Measurements from ENCODE around the gene PPARG.
"Not testable (repeated sequence)": the region's sequence is repeated elsewhere in the genome, so short reads cannot be mapped to it uniquely, and the experiment has no call there.

The PPARG gene

DNA sequence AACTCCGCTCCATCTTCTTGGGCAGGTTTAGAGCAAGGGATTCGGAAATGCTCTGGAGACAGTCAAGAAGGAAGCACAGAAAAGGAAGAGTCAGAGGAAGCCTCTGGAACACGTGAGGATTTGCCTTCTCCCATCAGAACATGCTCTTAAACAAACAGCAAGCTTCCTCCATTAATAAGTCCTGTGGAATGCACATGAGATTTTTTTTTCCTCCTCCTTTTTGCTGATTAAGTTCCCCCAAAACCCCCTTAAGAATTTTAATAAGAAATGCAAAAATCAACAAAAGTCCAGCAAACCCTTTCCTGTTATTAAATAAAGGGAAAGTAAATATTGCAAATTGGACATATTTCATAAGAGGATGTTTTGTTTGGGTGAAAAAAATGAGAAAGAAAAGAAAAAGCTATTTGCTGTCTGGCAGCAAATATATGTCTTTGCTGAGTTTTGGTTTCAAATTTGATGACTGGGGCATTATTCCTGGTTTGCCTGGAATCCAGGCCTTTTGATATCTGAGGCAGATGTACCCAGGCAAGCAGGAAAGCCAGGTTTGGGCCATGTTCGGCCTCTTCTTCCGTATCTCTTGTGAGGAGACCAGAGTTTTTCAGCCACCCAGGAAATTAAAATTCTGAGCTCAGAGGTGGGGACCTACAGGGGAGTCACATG lies 187.5 kb downstream of the PPARG start:
- Histone ChIP-seq H3K4me1 (ENCODE audit: control insufficient read depth, low read length) (no peaks in the 10 kb centered on the region), H3K4me3 (ENCODE audit: low read length) (no peak overlapping the region), H3K27ac (ENCODE audit: low read depth, low read length) (no peak overlapping the region), H3K79me2 (ENCODE audit: control insufficient read depth, low read length) (no peaks in the 10 kb centered on the region), H3K9me3 (ENCODE audit: control insufficient read depth, insufficient read depth, low read length) (no peaks in the 10 kb centered on the region), H3F3A (ENCODE audit: control insufficient read depth, insufficient read depth) (no peaks in the 10 kb centered on the region), H4K20me1 (ENCODE audit: control insufficient read depth, insufficient read depth, low read depth, low read length) (no peaks in the 10 kb centered on the region), H3K27me3 (ENCODE audit: control insufficient read depth, low read length) (peaks cover 7% of the 10 kb centered on the region), H3K9me2 (replicated peaks; ENCODE audit: control insufficient read depth, low read length) (no peaks in the 10 kb centered on the region), H3K4me2 (ENCODE audit: low read length) (no peak overlapping the region), H3K36me3 (ENCODE audit: control insufficient read depth, low read length) (no peaks in the 10 kb centered on the region)
- no peak for TF ChIP-seq EZH2phosphoT487 (IDR thresholded peaks at IDR 0.05; ENCODE audit: borderline replicate concordance, low read length)
- TF ChIP-seq, protein P1, sequence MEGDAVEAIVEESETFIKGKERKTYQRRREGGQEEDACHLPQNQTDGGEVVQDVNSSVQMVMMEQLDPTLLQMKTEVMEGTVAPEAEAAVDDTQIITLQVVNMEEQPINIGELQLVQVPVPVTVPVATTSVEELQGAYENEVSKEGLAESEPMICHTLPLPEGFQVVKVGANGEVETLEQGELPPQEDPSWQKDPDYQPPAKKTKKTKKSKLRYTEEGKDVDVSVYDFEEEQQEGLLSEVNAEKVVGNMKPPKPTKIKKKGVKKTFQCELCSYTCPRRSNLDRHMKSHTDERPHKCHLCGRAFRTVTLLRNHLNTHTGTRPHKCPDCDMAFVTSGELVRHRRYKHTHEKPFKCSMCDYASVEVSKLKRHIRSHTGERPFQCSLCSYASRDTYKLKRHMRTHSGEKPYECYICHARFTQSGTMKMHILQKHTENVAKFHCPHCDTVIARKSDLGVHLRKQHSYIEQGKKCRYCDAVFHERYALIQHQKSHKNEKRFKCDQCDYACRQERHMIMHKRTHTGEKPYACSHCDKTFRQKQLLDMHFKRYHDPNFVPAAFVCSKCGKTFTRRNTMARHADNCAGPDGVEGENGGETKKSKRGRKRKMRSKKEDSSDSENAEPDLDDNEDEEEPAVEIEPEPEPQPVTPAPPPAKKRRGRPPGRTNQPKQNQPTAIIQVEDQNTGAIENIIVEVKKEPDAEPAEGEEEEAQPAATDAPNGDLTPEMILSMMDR (IDR thresholded peaks at IDR 0.05; ENCODE audit: low read depth, low read length, poor library complexity, severe bottlenecking): no peak

DNA sequence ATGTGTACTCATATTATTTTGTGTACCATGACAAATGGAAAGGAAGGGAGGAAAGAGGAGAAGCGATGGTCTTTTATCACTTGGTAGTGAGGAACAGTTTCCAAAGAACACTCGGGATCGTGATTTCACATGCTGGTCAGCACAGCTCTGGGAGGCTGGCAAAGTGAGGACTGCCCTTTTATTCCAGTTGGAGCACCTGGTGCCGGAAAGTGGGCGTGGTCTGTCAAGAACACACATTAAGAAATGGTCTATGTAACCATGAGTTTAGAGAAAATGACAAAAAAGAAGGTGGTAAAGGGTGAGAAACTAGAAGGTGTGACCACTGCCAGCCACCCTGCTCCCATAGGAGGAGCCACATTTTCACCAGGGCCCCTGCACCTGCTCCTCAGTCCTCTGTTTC lies 188.4 kb downstream of the PPARG start:
- no peaks in the 10 kb centered on the region for H3K79me2 ChIP-seq (ENCODE audit: control insufficient read depth, low read length)
- H3K4me1 ChIP-seq (ENCODE audit: control insufficient read depth, low read length): no peaks in the 10 kb centered on the region
- no peak overlapping the region for H3K4me3 ChIP-seq (ENCODE audit: low read length)
- no peaks in the 10 kb centered on the region for H3K9me3 ChIP-seq (ENCODE audit: control insufficient read depth, insufficient read depth, low read length)
- H3K27me3 ChIP-seq (ENCODE audit: control insufficient read depth, low read length): no peaks in the 10 kb centered on the region
- H3K27ac ChIP-seq (ENCODE audit: low read depth, low read length): no peak overlapping the region
- H3K36me3 ChIP-seq (ENCODE audit: control insufficient read depth, low read length): no peaks in the 10 kb centered on the region
- no peak overlapping the region for H3K4me2 ChIP-seq (ENCODE audit: low read length)
- no peaks in the 10 kb centered on the region for H3K9me2 ChIP-seq (replicated peaks; ENCODE audit: control insufficient read depth, low read length)
- TF ChIP-seq, protein P1 (IDR thresholded peaks at IDR 0.05; ENCODE audit: low read depth, low read length, poor library complexity, severe bottlenecking): no peak
- no peak for TF ChIP-seq EZH2phosphoT487 (IDR thresholded peaks at IDR 0.05; ENCODE audit: borderline replicate concordance, low read length)
- H4K20me1 ChIP-seq (ENCODE audit: control insufficient read depth, insufficient read depth, low read depth, low read length): no peaks in the 10 kb centered on the region
- H3F3A ChIP-seq (ENCODE audit: control insufficient read depth, insufficient read depth): no peaks in the 10 kb centered on the region

DNA sequence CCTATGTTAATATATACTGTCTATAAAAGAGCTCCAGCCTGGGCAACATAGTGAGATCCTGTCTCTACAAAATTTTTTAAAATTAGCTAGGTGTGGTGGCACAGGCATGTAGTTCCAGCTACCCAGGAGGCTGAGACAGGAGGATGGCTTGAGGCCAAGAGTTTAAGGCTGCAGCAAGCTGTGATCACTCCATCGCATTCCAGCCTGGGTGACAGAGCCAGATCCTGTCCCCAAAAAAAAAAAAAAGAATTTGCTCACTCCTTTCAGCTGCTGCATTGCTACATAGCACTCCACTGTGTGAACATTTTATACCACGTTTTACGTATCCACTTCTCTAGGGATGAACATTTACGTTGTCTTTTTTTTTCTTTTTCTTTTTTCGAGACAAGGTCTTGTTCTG lies 189.5 kb downstream of the PPARG start:
- no peaks in the 10 kb centered on the region for H3K79me2 ChIP-seq (ENCODE audit: control insufficient read depth, low read length)
- H3K9me2 ChIP-seq (replicated peaks; ENCODE audit: control insufficient read depth, low read length): no peaks in the 10 kb centered on the region
- no peak overlapping the region for H3K4me3 ChIP-seq (ENCODE audit: low read length)
- no peaks in the 10 kb centered on the region for H3K9me3 ChIP-seq (ENCODE audit: control insufficient read depth, insufficient read depth, low read length)
- no peaks in the 10 kb centered on the region for H3K27me3 ChIP-seq (ENCODE audit: control insufficient read depth, low read length)
- H3K4me2 ChIP-seq (ENCODE audit: low read length): no peak overlapping the region
- no peaks in the 10 kb centered on the region for H3F3A ChIP-seq (ENCODE audit: control insufficient read depth, insufficient read depth)
- H3K27ac ChIP-seq (ENCODE audit: low read depth, low read length): no peak overlapping the region
- TF ChIP-seq, protein P1 (IDR thresholded peaks at IDR 0.05; ENCODE audit: low read depth, low read length, poor library complexity, severe bottlenecking): no peak
- no peak for TF ChIP-seq EZH2phosphoT487 (IDR thresholded peaks at IDR 0.05; ENCODE audit: borderline replicate concordance, low read length)
- peaks cover 3% of the 10 kb centered on the region for H3K4me1 ChIP-seq (ENCODE audit: control insufficient read depth, low read length)
- H4K20me1 ChIP-seq (ENCODE audit: control insufficient read depth, insufficient read depth, low read depth, low read length): no peaks in the 10 kb centered on the region
- no peaks in the 10 kb centered on the region for H3K36me3 ChIP-seq (ENCODE audit: control insufficient read depth, low read length)

DNA sequence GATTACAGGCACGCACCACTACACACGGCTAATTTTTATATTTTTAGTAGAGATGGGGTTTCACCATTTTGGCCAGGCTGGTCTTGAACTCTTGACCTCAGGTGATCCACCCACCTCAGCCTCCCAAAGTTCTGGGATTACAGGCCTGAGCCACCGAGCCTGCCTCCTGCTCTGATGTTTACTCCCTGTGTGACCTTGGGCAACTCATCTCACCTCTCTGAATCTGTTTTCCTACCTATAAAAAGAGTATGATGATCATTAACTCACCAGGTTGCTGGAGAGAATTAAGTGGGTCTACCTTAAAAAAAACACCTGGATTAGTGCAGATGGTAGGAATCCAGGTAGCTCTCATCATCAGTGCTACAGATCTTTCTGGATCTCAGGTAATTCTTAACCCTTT lies 190.3 kb downstream of the PPARG start:
- H3K27me3 ChIP-seq (ENCODE audit: control insufficient read depth, low read length); H3K79me2 ChIP-seq (ENCODE audit: control insufficient read depth, low read length); H3K27ac ChIP-seq (ENCODE audit: low read depth, low read length); H3F3A ChIP-seq (ENCODE audit: control insufficient read depth, insufficient read depth); H4K20me1 ChIP-seq (ENCODE audit: control insufficient read depth, insufficient read depth, low read depth, low read length); H3K9me2 ChIP-seq (replicated peaks; ENCODE audit: control insufficient read depth, low read length); H3K9me3 ChIP-seq (ENCODE audit: control insufficient read depth, insufficient read depth, low read length); H3K4me3 ChIP-seq (ENCODE audit: low read length); H3K4me2 ChIP-seq (ENCODE audit: low read length); H3K4me1 ChIP-seq (ENCODE audit: control insufficient read depth, low read length); H3K36me3 ChIP-seq (ENCODE audit: control insufficient read depth, low read length): not testable (repeated sequence)

All from DOHH2 (cell line).